GM23248 (cell line): ENCODE results near the gene MIAT.

Source experiments
- EZH2 ChIP-seq: fragments of 200-600 bp; sonication (generic); IDR thresholded peaks from 2 replicates; pipeline ENCODE4 v1.6.1; 2018; ENCODE audit warnings: antibody characterized with exemption, mild to moderate bottlenecking; ENCODE audit not compliant: insufficient read depth, poor library complexity, severe bottlenecking
- EZH2phosphoT487 ChIP-seq: fragments of 200-600 bp; sonication (generic); IDR thresholded peaks from 2 replicates; pipeline ENCODE4 v1.6.1; 2018; ENCODE audit warnings: antibody characterized with exemption, moderate library complexity, mild to moderate bottlenecking, low read depth; ENCODE audit not compliant: insufficient read depth

- TF ChIP-seq EZH2 (no peak), EZH2phosphoT487 (no peak)
Measured at GRCh38 chr22:26617271-26618199, 39.9 kb upstream of the MIAT start, which contains the start of gene CRYBB1.
